ENCODE results near the gene TLK2. TPM values are rescaled to one million over a fixed set of nuclear protein-coding genes. Genes with fewer than 3 reads are reported as not detected.

Gene TLK2
- total RNA-seq, 2 experiments from 2014 or later = 36.6 to 58.9 TPM

- CTCF ChIA-PET (ENCODE audit: unreplicated experiment) = no interaction called here
- H3K27ac ChIP-seq (ENCODE audit: low read depth, low read length, poor library complexity, severe bottlenecking) = no peak overlapping the region
- POLR2A ChIA-PET = no interaction called here
- no peaks in the 10 kb centered on the region for H3K79me2 ChIP-seq (ENCODE audit: insufficient read depth, low read depth, low read length)
- H3K4me3 ChIP-seq (ENCODE audit: low read depth, low read length, poor library complexity, severe bottlenecking) = no peak overlapping the region
- no peaks in the 10 kb centered on the region for H4K20me1 ChIP-seq (ENCODE audit: insufficient read depth, low read length)
- H3K36me3 ChIP-seq (ENCODE audit: insufficient read depth, low read length) = no peaks in the 10 kb centered on the region
- BruUV-seq (replicated peaks) = no TSS peak
- no peak overlapping the region for H3K4me2 ChIP-seq (ENCODE audit: low read length)
- H3K4me1 ChIP-seq (ENCODE audit: insufficient read depth, low read length, poor library complexity, severe bottlenecking) = no peaks in the 10 kb centered on the region
- no peak for TF ChIP-seq EZH2phosphoT487 (IDR thresholded peaks at IDR 0.05; ENCODE audit: borderline replicate concordance, low read depth, low read length)
- TF ChIP-seq CTCF (conservative IDR thresholded peaks at IDR 0.05; ENCODE audit: low read length) = no peak
- no peak overlapping the region for H2AFZ ChIP-seq (ENCODE audit: low read length)
- no peak for DNase-seq (ENCODE audit: low spot score)
- H3K9me3 ChIP-seq (ENCODE audit: low read length) = no peaks in the 10 kb centered on the region
- H3K9me2 ChIP-seq (ENCODE audit: insufficient read depth, low read length) = no peaks in the 10 kb centered on the region
- intact Hi-C loops (cut with micrococcal nuclease; ENCODE audit: unreplicated experiment) = no loop called here
Measured at GRCh38 chr17:62643496-62643895, 164.9 kb downstream of the TLK2 start.

- intact Hi-C loops (cut with micrococcal nuclease; ENCODE audit: unreplicated experiment) = no loop called here
- TF ChIP-seq EZH2phosphoT487 (IDR thresholded peaks at IDR 0.05; ENCODE audit: borderline replicate concordance, low read depth, low read length) (no peak), CTCF (conservative IDR thresholded peaks at IDR 0.05; ENCODE audit: low read length) (no peak)
- Histone ChIP-seq H3K4me2 (ENCODE audit: low read length) (no peak overlapping the region), H3K79me2 (ENCODE audit: insufficient read depth, low read depth, low read length) (no peaks in the 10 kb centered on the region), H3K36me3 (ENCODE audit: insufficient read depth, low read length) (no peaks in the 10 kb centered on the region), H3K9me2 (ENCODE audit: insufficient read depth, low read length) (no peaks in the 10 kb centered on the region), H3K27ac (ENCODE audit: low read depth, low read length, poor library complexity, severe bottlenecking) (no peak overlapping the region), H2AFZ (ENCODE audit: low read length) (no peak overlapping the region), H4K20me1 (ENCODE audit: insufficient read depth, low read length) (no peaks in the 10 kb centered on the region), H3K9me3 (ENCODE audit: low read length) (no peaks in the 10 kb centered on the region), H3K4me1 (ENCODE audit: insufficient read depth, low read length, poor library complexity, severe bottlenecking) (no peaks in the 10 kb centered on the region), H3K4me3 (ENCODE audit: low read depth, low read length, poor library complexity, severe bottlenecking) (no peak overlapping the region)
- DNase-seq (ENCODE audit: low spot score) = no peak
- POLR2A ChIA-PET = no interaction called here
- CTCF ChIA-PET (ENCODE audit: unreplicated experiment) = no interaction called here
- no TSS peak for BruUV-seq (replicated peaks)
Measured at GRCh38 chr17:62644487-62645173, 166.0 kb downstream of the TLK2 start.

- intact Hi-C loops (cut with micrococcal nuclease; ENCODE audit: unreplicated experiment) = no loop called here
- H3K4me3 ChIP-seq (ENCODE audit: low read depth, low read length, poor library complexity, severe bottlenecking) = no peak overlapping the region
- H3K9me3 ChIP-seq (ENCODE audit: low read length) = no peaks in the 10 kb centered on the region
- no peaks in the 10 kb centered on the region for H4K20me1 ChIP-seq (ENCODE audit: insufficient read depth, low read length)
- BruUV-seq (replicated peaks) = no TSS peak
- H3K27ac ChIP-seq (ENCODE audit: low read depth, low read length, poor library complexity, severe bottlenecking) = no peak overlapping the region
- H3K4me2 ChIP-seq (ENCODE audit: low read length) = no peak overlapping the region
- H3K4me1 ChIP-seq (ENCODE audit: insufficient read depth, low read length, poor library complexity, severe bottlenecking) = no peaks in the 10 kb centered on the region
- CTCF ChIA-PET (ENCODE audit: unreplicated experiment) = no interaction called here
- H3K9me2 ChIP-seq (ENCODE audit: insufficient read depth, low read length) = no peaks in the 10 kb centered on the region
- no peaks in the 10 kb centered on the region for H3K36me3 ChIP-seq (ENCODE audit: insufficient read depth, low read length)
- TF ChIP-seq EZH2phosphoT487 (IDR thresholded peaks at IDR 0.05; ENCODE audit: borderline replicate concordance, low read depth, low read length) = no peak
- TF ChIP-seq CTCF (conservative IDR thresholded peaks at IDR 0.05; ENCODE audit: low read length) = no peak
- no peak overlapping the region for H2AFZ ChIP-seq (ENCODE audit: low read length)
- POLR2A ChIA-PET = no interaction called here
- no peaks in the 10 kb centered on the region for H3K79me2 ChIP-seq (ENCODE audit: insufficient read depth, low read depth, low read length)
- DNase-seq (ENCODE audit: low spot score) = no peak
Measured at GRCh38 chr17:62648251-62648955, 169.8 kb downstream of the TLK2 start.

All from OCI-LY7 (cell line).